HG02943 (cell line): ENCODE measurements around the gene SNX1.

ENCODE experiments used
- ATAC-seq: cut with Tn5 transposase; IDR thresholded peaks from one replicate; pipeline ENCODE4 v1.9.1; 2021; ENCODE audit warnings: mild to moderate bottlenecking, low read depth, moderate library complexity; ENCODE audit not compliant: unreplicated experiment

SNX1 gene

DNA sequence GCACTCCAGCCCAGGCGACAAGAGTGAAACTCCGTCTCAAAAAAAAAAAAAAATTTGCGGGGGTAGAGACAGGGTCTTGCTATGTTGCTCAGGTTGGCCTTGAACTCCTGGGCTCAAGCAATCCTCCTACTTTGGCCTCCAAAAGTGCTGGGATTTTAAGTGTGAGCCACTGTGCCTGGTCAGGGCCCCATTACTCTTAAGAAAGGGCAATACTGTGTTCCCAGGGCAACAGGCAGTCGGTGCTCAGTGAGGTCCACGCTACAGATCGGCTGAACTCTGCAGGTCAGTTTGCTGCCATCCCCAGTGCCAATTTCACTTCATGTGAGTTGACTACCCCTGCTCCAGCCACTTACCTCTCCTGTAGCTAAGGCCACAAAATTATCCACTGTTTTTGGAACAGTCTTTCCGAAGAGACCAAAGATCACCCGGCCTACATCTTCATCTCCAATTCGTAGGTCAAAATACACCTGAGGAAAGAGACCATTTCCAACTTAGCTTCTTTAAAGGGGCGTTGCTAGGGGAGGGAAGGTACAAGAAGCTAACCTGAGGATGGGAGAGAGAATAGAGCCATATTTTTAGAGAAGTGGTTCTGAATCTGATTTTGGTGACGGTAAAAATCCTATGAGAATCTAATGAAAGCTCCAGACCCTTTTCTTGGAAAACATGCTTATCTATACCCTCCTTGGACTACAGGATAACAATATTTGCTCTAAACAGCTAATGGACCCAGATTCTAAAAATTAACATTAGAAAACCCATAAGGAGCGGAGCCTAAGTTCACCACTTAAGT, 66.1 kb downstream of the SNX1 start:
- ATAC-seq = no peak

DNA sequence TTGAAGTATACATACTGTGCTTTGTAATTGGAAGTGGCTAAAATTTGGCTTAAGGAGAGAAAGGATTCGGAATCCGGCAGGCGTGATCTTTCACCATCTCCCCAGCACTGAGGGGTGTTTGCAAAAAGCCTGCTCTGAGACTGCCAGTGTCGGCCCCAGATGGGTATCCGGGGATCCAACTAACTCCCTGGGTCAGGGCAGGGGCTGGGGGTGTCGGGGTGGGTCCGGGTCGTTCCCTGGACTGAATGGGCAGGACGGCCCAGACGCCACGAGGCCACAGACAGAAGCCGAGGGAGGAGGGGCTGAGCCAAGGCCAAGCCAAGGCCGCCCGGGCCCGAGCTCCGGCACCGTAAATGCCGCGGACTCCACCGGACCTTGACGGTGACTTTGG, 66.7 kb downstream of the SNX1 start:
- peak; percentile 14 for ATAC-seq

DNA sequence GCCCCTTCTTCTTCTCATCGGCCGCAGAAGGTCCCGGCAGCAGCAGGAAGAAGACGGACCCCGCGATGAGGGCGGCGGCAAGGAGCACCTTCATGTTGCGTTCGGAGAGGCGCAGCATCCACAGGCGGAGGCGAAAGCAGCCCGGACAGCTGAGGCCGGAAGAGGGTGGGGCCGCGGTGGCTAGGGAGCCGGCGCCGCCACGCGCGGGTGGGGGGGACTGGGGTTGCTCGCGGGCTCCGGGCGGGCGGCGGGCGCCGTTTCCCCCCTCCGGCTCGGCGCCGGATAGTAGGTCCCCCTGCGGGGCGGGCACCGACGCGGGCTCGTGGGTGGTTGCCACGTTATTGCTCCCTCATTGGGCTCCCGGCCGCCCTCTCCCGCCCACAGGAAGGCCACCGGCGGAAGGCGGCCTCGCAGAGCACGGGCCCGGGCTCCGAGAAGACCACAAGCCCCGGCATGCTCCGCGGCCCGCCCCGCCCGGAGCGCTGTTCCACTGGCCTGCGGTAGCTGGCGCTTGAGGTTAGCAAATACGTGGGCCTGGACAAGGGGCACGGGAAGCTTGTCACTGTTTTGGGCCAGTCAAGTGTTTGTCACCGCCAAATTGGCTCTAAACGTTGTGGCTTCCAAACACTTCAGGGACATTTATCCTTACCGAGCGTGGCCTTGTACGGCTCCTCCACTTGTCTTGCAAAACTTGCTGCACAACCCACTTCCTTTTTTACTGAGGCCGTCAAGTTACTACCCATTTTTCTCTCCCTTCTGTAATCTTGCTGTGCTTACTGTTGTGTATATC, 67.3 kb downstream of the SNX1 start, which contains the start of gene PPIB:
Gene PPIB, minus strand, starts transcription at position 154 of the 790 bp plus-strand sequence. Its CDS starts 36 bp downstream, at position 118.
- ATAC-seq = peak; percentile 95

DNA sequence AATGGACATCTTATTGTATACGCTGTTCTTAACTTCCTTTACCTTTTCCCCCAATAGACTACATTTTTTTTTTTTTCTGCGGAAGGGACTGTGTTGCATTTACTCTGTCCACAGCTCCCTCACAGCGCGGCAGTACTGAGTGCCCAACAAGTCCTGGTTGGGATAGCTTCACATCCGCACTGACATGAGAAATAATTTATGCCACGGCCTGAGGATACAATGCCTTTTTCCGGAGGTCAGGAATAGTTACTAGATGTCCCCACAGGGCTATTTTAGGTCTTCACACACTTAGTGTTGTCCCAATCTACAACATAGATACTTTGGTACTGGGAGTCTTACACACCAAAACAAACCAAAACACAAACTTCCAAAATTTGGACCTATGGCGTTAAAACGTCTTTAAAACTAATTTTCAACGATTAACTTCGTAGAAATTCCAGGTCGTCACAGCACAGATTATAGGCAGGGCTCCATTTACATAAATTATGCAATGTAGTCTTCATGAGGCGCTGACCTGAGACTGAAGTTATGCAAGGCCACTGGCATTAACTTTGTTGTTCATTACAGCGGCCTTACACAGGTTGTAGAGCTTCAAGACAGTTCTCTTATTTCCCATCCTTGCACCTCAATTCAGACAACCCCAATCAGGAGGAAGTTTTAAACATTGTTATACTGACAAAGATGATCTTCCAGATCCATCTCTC, 68.0 kb downstream of the SNX1 start:
- no peak for ATAC-seq

DNA sequence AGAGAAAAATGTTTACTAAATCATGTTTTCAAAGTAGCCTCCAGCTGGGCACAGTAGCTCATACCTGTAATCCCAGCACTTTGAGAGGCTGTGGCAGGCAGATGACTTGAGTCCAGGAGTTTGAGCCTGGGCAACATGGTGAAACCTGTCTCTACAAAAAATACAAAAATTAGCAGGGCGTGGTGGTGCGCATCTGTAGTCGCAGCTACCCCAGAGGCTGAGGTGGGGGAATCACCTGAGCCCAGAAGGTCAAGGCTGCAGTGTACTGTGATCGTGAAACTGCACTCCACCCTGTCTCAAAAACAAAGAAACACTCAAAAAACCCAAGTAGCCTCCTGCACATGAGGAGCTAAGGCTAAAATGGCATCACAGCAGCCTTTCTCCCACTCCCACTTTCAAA, 68.7 kb downstream of the SNX1 start:
- no peak for ATAC-seq

DNA sequence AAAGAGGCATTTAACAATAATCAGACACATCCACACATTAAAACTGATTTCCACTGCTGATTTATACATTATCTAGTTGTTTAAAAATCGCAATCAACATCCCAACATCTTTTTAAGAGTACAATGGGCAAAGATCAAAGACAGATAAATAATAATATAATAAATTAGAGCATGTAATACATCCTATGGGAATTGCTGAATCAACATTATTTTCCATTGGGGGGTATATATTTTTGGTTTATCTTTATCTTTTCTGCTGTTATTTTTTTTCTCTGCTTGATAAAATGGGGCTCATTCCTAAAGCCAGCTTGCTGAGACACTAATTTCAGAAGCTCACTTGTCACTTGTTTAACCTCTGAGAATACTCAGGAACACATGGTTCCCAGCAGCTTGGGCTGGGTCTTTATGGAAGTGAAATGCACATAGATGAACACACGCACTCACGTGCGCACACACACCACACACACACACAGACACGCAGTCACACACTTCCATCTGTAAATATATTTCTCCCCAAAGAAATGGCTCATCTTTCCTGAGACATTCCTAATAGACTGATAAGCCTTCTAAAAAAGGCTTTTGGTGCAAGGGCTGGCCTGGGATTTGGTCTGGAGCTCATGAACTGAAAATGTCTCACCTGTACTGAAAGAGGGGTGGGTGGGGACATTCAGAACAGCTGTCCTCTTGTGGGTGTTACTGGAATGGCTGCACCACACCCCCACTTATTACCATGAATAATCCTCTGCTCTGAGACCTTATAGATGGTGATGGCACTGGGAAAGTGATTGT, 70.5 kb downstream of the SNX1 start:
- no peak for ATAC-seq

DNA sequence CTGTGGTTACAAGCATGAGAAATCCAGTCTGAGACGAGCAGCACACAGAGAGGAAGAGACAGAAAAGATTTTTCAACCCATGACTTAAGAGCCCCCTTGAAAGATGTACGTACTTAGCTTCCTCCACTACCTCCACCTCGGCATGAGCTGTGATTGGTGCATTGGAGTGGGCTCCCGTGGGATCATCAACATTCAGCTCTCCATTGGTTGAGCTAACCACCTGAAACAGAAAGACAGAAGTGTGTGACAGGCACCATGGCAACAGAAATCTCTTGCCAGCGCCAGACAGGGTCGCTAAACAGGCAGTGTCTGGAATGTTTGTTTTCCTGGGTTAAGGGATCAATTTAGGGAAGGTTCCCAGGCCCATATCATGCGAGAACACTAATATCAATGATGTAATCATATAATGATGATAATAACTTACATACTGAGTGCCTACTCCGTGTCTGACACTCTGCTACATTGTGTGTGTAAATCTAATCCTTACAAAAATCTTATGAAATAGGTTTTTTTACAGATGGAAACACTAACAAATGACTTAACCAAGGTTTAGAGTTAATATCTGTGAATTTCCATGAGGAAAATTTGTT, 84.5 kb downstream of the SNX1 start:
- peak; percentile 88 for ATAC-seq

DNA sequence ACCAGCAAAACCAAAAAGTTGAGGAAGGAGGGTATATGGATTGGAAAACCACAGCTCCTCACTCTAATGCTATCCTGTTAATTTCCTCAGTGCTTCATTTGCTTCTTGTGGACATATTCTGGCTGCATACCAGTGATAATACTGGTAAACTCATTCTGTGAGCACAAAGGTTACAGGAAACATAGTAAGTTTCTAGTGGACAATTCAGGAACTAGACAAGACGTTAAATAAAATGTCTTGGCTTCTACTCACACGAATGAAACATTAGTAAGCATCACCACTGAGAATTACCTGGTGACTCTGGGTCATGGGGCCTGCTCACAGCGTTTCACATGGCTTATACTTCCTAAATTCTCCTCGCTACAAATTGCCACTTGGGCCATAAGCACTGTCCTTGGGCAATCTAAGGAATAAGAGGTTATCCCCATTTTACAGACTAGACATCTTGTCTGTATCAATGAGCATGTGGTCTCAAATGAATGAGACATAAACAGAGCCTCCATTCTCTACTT, 87.1 kb downstream of the SNX1 start:
- no peak for ATAC-seq

DNA sequence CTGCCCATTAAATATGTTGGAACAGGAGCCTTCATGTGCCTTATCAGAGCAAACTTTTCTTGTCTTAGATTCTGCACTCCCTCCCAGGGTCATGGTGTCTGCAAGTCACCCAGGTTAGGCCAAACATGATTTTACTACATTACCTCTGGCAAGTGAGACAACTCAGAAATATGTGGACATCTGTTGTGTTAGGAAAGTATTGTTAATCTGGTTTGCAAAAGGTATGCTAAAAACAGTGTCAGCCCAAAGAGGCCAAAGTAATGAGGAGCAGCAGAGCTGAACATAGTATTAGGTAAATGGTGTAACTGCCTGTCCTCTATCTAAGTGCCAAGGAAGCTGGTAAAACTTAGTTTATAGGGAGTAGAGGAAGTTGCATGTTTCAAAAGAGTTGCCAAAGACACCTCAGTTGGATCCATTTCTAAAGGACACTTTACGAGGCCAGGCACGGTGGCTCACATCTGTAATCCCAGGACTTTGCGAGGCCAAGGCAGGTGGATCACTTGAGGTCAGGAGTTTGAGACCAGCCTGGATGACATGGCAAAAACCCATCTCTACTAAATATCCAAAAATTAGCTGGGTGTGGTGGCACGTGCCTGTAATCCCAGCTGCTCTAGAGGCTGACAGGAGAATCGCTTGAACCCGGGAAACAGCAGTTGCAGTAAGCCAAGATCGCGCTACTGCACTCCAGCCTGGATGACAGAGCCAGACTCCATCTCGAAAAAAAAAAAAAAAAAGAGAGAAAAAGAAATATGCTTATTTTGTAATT, 89.5 kb downstream of the SNX1 start:
- no peak for ATAC-seq

DNA sequence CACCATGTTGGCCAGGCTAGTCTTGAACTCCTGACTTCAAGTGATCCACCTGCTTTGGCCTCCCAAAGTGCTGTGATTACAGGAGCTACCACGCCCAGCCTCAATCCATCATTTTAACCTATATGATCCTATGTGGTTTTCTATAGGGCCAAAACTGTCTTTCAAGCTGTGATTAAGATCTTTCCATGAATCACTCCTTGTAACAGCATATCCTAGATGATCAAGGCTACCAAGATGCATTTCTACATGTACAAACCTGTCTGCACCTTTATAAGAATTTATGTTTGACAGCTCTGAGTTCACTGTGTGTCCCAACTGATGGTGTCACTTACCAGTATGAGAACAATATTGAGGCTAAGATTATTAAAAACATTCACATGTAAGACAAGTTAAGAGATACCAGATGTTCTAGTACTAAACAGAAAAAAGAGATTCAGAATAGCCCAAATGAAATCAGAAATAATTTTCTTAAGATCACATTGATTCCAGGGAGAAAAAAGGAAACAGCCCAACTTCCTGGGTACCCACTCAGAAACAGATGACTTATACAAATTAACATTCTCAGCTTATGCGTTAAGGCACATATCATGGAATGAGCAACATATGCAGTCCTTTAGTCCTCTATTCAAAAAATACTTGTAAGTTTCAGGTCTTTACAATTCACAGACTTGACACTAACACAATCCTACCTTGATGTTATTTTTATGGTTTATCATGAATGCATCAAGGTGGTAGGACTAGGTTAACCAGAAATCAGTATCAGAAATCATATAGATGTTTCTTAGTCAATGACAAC, 91.8 kb downstream of the SNX1 start:
- ATAC-seq = no peak
